Caki2 (cell line): Measurements from ENCODE around the gene MTX3. TPM values are rescaled to one million over a fixed set of nuclear protein-coding genes. Genes with fewer than 3 reads are reported as not detected.

Experiments
- DNase-seq: peaks from one replicate; pipeline ENCODE4 v3.0.0-alpha.2; 2015; ENCODE audit warnings: low read depth
- in situ Hi-C: cut with HindIII; loops from 2 replicates; pipeline ENCODE4 v1.10.0; 2016; ENCODE audit warnings: low sequenced_read_pairs, low pct_unique_long_range_greater_than_20kb, mixed read lengths
- total RNA-seq: library from RNA; depleted of rRNA; stranded (reverse); fragments of >200 nt; shearing (Covaris generic); gene quantifications from 2 replicates; pipeline ENCODE4 v1.2.3, GENCODE V29; 2014; ENCODE audit warnings: low replicate concordance; rRNA removed

The MTX3 gene
- total RNA-seq, 1 experiment from 2014 or later: 4.4 TPM

- DNase-seq: no peak
These were observed 35.6 kb downstream of the MTX3 start for GRCh38 chr5:79955356-79955895.

GRCh38 chr5:79954620-79955019 lies 36.4 kb downstream of the MTX3 start:
- no peak for DNase-seq
- in situ Hi-C loops: no loop called here

More at GRCh38 chr5:79955356-79955895, 35.6 kb downstream of the MTX3 start:
- in situ Hi-C loops: no loop called here

- no peak for DNase-seq
- in situ Hi-C loops: no loop called here
These were observed 43.5 kb downstream of the MTX3 start for GRCh38 chr5:79947567-79947966.

- DNase-seq: no peak
- in situ Hi-C loops: no loop called here
These were observed 52.6 kb downstream of the MTX3 start for GRCh38 chr5:79938468-79938867.

GRCh38 chr5:79936646-79937216 lies 54.3 kb downstream of the MTX3 start:
- in situ Hi-C loops: no loop called here
- no peak for DNase-seq

- no peak for DNase-seq
- in situ Hi-C loops: no loop called here
These were observed 54.9 kb downstream of the MTX3 start for GRCh38 chr5:79936002-79936645.

GRCh38 chr5:79934681-79935080 lies 56.4 kb downstream of the MTX3 start:
- in situ Hi-C loops: no loop called here
- no peak for DNase-seq

- DNase-seq: no peak
- in situ Hi-C loops: no loop called here
These were observed 58.3 kb downstream of the MTX3 start for GRCh38 chr5:79932510-79933504.

- DNase-seq: no peak
- in situ Hi-C loops: no loop called here
These were observed 59.2 kb downstream of the MTX3 start for GRCh38 chr5:79931866-79932265.

GRCh38 chr5:79931409-79931808 lies 59.7 kb downstream of the MTX3 start:
- in situ Hi-C loops: no loop called here
- no peak for DNase-seq

- no peak for DNase-seq
- in situ Hi-C loops: no loop called here
These were observed 62.0 kb downstream of the MTX3 start for GRCh38 chr5:79929095-79929494.

Other genes with a start within 250 kb of the MTX3 start
- gene THBS4, start 44.1 kb upstream of the MTX3 start, total RNA-seq: 0.87 and 5.2 TPM in 2 replicates